ENCODE data around the gene BIN1.

GRCh38 chr2:127115471-127116199 is 8.7 kb upstream of the BIN1 start:
- TF ChIP-seq POLR2AphosphoS5 (IDR thresholded peaks at IDR 0.05; ENCODE audit: low read depth, low read length) (no peak), EP300 (IDR thresholded peaks at IDR 0.05; ENCODE audit: borderline replicate concordance in 1 of 2, low read depth in 1 of 2, low read length in 1 of 2) (no peak)
